Measurements from ENCODE around the gene ADRA2C.

Gene ADRA2C

DNA sequence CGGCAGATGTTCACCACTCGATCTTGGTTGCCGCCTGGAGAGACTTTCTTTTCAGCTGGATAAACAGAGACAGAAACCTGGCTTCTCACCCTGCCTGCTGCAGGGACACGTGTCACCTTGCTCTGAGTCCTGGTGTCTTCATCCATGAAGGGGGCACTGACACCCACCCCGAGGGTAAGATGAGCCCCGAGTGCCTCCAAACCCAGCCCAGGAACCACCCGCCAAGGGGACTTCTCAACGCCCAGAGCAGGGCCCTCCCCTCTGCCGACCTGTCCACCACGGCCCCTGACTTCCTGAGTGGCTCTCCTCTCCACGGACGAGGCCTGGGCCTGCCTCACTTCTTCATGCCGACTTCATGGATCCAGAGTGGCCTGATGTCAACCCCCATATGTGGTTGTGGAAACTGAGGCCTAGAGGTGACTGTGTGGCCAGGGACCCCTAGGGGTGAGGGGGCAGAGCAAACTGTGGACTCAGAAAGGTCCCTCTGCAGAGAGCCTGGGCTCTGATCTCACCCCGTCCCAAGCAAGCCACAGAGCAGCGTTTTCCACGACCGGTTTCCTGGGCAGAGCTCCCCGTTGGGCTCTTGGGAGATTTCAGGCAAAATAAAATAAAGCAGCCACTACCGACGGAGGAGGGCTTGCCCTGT, 5.1 kb downstream of the ADRA2C start:
- H3K36me3 ChIP-seq (ENCODE audit: insufficient read depth, low read length) = no peaks in the 10 kb centered on the region
- H3K9ac ChIP-seq (ENCODE audit: low read depth, low read length) = no peak overlapping the region
- H3K4me1 ChIP-seq (ENCODE audit: insufficient read depth, low read length) = peaks cover 13% of the 10 kb centered on the region; the same call in 1 of the 2 replicates
- no peaks in the 10 kb centered on the region for H3K9me3 ChIP-seq (ENCODE audit: control insufficient read depth, insufficient read depth, low read length)

DNA sequence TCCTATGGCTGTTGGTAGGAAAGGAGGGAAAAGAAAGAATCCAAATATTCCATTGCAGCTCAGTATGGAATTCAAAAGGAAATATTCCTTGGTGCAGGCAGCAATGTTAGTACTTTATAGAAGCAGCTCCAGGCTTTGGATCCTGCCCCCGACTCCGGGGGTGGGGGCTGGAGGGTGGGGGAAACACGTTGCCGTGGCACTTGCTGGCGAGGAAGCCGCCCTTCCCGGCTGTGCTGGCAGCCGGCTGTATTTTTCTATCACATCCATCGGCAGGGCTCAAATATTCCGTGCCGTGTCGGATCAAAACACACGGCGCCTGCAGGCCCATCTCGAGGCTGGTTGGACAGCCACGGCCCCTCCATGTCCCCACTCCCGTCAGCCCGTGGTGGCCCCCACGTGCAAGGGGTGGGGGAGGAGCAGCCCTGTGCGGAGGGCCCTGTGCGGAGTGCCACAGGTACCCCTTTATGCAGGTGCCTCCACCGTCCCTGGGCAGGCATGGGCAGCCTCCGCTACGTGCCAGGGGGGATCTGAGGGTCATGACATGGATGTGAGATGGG, 5.8 kb downstream of the ADRA2C start:
- H3K36me3 ChIP-seq (ENCODE audit: insufficient read depth, low read length) = no peaks in the 10 kb centered on the region

DNA sequence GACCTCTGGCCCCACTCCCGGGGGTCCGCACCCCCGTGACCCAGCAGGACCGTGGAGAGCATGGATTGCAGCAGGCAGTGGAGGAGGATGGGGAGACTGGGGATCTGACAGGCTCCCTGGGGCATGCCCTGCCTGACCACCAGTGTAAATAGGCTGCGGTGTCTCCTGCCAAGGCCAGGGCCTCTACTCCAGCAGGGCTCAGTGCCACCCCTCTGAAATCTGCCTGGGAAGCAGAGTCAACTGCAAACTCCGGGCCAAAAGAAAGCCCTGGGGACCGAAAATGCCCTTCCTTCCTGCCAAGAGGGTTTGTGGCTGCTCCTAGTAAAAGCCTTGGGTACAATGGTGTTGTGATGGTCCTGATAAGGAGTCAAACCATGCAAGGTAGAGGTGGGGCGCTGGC, 6.4 kb downstream of the ADRA2C start:
- Histone ChIP-seq H3K36me3 (ENCODE audit: insufficient read depth, low read length) (no peaks in the 10 kb centered on the region), H3K9me3 (ENCODE audit: control insufficient read depth, insufficient read depth, low read length) (no peaks in the 10 kb centered on the region), H3K9ac (ENCODE audit: low read depth, low read length) (no peak overlapping the region), H3K4me1 (ENCODE audit: insufficient read depth, low read length) (peaks cover 13% of the 10 kb centered on the region; the same call in 1 of the 2 replicates)

More for the DNA sequence above, 5.8 kb downstream of the ADRA2C start:
- Histone ChIP-seq H3K9me3 (ENCODE audit: control insufficient read depth, insufficient read depth, low read length) (no peaks in the 10 kb centered on the region), H3K9ac (ENCODE audit: low read depth, low read length) (no peak overlapping the region), H3K4me1 (ENCODE audit: insufficient read depth, low read length) (peaks cover 13% of the 10 kb centered on the region; the same call in 1 of the 2 replicates)

DNA sequence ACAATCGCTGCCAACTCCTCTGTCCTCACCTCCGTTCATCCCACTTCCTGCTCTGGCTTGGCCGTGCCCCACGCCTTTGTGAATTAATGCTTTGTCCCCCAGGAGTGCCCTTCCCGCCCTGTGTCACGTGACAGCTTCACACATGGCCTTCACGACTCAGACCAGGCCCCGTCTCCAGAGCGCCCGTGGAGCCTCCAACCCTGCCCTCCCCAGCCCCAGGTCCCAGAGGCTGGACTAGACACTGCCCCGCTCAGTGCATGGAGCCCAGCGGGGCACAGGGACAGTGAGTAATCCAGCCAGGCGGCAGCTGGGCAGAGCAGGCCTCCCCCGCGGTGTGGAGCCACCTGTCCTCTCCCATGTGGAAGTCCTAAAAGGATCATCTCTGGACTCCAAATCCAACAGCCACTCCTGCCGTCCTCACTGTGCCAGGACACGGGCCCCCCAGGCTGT, 7.4 kb downstream of the ADRA2C start:
- Histone ChIP-seq H3K36me3 (ENCODE audit: insufficient read depth, low read length) (no peaks in the 10 kb centered on the region), H3K4me1 (ENCODE audit: insufficient read depth, low read length) (peaks cover 11% of the 10 kb centered on the region; the same call in 1 of the 2 replicates), H3K9ac (ENCODE audit: low read depth, low read length) (no peak overlapping the region), H3K9me3 (ENCODE audit: control insufficient read depth, insufficient read depth, low read length) (no peaks in the 10 kb centered on the region)

DNA sequence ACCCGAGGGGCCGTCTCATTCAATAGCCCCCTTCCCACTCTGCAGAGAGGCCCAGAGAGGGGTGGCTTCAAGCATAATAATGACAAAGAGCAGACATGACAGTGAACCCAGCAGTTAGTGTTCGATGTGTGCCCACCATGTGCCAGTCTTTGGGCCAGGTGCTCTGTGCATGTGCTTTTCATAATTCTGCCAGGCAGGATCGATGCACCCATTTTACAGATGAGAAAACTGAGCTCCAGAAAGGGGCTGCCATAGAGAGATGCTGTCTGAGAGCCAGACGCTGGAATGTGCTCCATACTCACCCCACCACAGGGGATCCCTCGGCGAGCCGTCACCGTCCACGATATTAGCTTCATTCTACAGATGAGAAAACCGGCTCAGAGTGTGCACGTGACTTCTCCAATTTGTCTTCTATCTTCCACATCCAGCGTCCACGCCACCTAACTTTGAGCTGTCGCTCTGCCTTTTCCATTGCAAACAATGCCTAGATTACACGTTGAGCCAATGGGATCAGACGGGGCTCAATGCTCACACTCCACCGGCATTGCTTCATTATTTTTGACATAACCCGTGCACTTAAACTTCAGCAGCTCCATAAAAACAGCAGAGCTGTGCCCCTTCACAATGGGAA, 8.2 kb downstream of the ADRA2C start:
- Histone ChIP-seq H3K4me1 (ENCODE audit: insufficient read depth, low read length) (peaks cover 6% of the 10 kb centered on the region; the same call in 1 of the 2 replicates), H3K36me3 (ENCODE audit: insufficient read depth, low read length) (no peaks in the 10 kb centered on the region), H3K9ac (ENCODE audit: low read depth, low read length) (no peak overlapping the region), H3K9me3 (ENCODE audit: control insufficient read depth, insufficient read depth, low read length) (no peaks in the 10 kb centered on the region)

DNA sequence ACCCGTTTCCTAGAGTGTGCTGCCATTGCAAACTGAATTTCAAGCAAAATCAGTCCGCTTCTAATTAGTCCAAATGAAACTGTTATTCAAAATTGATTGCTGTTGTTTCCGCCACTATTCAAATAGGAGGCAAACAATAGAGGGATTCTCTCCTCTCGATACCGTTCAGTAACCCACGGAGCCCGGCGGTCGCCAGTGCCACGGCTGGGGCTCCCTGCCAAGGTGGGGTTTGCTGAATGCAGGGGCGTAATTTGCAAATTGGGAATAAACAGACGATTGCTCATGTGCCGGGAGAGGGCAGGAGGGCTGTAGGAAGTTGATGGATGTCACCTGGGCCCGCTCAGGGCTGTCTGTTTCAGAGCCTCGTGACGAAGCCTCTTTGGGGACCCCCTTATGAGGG, 8.8 kb downstream of the ADRA2C start:
- no peaks in the 10 kb centered on the region for H3K36me3 ChIP-seq (ENCODE audit: insufficient read depth, low read length)
- H3K9ac ChIP-seq (ENCODE audit: low read depth, low read length) = no peak overlapping the region
- H3K9me3 ChIP-seq (ENCODE audit: control insufficient read depth, insufficient read depth, low read length) = no peaks in the 10 kb centered on the region
- H3K4me1 ChIP-seq (ENCODE audit: insufficient read depth, low read length) = peaks cover 6% of the 10 kb centered on the region; the same call in 1 of the 2 replicates

DNA sequence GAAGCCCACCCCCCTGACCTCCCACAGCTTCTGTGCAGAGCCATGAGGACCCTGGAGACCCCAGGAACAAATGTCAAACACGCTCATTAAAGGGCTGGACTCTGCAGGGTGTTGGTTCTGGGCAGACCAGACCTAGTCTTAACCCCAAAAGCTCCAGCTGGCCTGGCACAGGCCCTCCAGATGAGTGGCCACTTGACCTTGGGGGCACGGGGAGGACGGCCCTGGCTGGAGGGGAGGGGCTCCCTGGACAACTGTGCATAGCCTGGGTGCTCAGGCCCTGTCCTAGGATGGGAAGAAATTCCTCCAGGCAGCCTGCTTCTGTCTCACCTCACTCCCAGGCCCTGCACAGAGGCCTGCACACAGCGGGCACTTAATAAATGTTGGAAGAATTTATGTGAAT, 9.4 kb downstream of the ADRA2C start:
- Histone ChIP-seq H3K4me1 (ENCODE audit: insufficient read depth, low read length) (peaks cover 5% of the 10 kb centered on the region; the same call in 1 of the 2 replicates), H3K36me3 (ENCODE audit: insufficient read depth, low read length) (no peaks in the 10 kb centered on the region)

DNA sequence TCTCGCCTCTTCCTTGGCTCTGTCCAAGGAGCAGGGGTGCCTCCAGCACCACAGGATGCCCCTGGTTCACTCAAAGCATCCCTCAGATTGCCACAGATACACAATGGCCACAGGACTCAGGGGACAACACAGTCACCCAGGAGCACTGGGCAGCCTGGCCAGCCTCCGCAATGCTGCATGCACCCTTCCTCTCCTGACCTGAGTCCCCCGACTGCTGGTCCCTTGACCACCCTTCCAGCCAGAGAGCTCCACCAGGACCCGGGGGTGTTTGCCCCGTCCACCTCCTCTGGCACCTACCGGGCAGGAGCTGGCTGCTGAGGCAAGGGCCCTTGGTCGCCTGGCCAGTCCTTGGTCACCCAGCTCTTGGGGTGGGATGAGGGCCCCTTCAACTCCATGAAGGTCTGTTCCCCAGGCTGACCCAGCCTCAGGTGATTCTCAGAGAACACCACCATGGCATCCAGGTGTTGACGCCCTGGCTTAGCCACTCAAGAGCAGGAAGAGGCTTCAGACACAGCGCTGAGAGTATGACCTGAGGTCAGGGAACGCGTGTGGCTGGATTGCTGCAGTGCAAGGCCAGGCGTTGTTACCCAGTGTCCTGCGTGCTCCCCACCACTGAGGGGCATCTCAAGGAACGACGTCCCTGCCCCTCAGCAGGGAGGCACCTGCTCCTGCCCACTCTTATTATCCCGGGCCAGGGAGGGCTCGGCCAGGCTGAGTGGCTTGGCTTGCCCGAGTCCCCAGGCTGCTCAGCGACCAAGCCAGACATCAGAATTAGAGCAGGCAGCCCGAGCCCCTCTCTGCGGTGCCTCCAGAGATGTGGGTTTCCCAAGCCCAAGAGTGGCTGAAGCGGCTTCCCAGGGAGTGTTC, 10.2 kb downstream of the ADRA2C start:
- no peaks in the 10 kb centered on the region for H3K9me3 ChIP-seq (ENCODE audit: control insufficient read depth, insufficient read depth, low read length)
- no peaks in the 10 kb centered on the region for H3K36me3 ChIP-seq (ENCODE audit: insufficient read depth, low read length)
- no peak overlapping the region for H3K9ac ChIP-seq (ENCODE audit: low read depth, low read length)
- no peaks in the 10 kb centered on the region; the same call in 1 of the 2 replicates for H3K4me1 ChIP-seq (ENCODE audit: insufficient read depth, low read length)

More for the DNA sequence above, 9.4 kb downstream of the ADRA2C start:
- H3K9me3 ChIP-seq (ENCODE audit: control insufficient read depth, insufficient read depth, low read length) = no peaks in the 10 kb centered on the region
- H3K9ac ChIP-seq (ENCODE audit: low read depth, low read length) = no peak overlapping the region

DNA sequence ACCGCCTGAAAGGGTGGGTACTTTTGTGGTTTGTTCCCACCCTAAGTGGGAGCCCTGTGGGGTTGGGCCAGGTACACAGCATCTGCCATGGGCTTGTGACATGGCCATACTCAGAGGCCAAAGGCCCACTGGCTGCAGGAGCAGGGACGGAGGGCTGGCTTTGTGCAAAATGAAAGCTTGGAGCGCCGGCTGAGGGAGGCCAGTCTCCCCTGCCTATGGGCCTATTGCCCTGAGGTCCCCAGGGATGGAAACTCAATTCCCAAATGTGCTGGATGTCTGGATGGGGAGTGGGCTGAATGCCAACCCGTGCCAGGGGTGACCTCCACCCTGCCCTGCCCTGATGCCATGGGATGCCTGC, 10.8 kb downstream of the ADRA2C start:
- no peaks in the 10 kb centered on the region for H3K36me3 ChIP-seq (ENCODE audit: insufficient read depth, low read length)
- H3K9me3 ChIP-seq (ENCODE audit: control insufficient read depth, insufficient read depth, low read length) = no peaks in the 10 kb centered on the region; the same call in 1 of the 2 replicates
- H3K9ac ChIP-seq (ENCODE audit: low read depth, low read length) = no peak overlapping the region
- no peaks in the 10 kb centered on the region; the same call in 1 of the 2 replicates for H3K4me1 ChIP-seq (ENCODE audit: insufficient read depth, low read length)

DNA sequence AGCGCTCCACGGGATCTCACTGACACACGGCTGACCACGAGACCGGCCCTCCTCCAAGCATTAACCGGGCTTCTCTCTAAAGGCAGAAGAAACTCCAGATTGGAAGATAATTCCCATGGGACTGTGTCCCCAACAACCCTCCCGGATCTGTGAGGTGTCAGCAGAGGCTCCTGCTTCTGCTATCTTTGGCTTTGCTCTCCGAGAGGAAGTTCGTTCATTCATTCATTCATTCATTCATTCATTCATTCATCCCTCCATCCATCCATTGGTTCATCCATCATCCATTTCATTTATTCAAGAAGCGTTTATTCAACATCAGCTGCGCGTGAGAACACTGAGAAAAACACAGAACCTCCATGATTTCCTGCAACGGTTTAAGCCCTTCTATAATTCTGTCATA, 11.5 kb downstream of the ADRA2C start:
- Histone ChIP-seq H3K9me3 (ENCODE audit: control insufficient read depth, insufficient read depth, low read length) (no peaks in the 10 kb centered on the region; the same call in 1 of the 2 replicates), H3K9ac (ENCODE audit: low read depth, low read length) (no peak overlapping the region), H3K4me1 (ENCODE audit: insufficient read depth, low read length) (no peaks in the 10 kb centered on the region; the same call in 1 of the 2 replicates), H3K36me3 (ENCODE audit: insufficient read depth, low read length) (no peaks in the 10 kb centered on the region)

DNA sequence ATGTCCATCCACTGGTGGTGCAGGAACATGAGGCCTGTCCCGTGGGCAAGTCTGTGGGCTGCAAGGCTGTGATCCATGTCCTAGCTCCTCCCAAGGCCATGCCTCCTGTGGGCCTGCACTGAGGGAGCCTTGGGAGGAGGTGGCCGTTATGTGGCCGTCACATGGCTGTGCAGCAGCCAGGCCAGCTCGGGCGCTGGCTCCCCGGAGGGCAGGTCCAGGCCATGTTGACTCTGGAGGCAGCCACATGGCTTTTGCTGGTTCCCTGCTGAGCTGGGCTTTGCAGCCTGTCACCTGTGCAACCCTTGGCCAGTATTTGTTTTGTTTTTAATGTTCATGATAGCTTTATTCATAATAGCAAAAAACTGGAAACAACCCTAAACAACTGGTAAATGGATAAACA, 13.3 kb downstream of the ADRA2C start:
- Histone ChIP-seq H3K36me3 (ENCODE audit: insufficient read depth, low read length) (no peaks in the 10 kb centered on the region), H3K4me1 (ENCODE audit: insufficient read depth, low read length) (no peaks in the 10 kb centered on the region; the same call in 1 of the 2 replicates), H3K9ac (ENCODE audit: low read depth, low read length) (no peak overlapping the region), H3K9me3 (ENCODE audit: control insufficient read depth, insufficient read depth, low read length) (no peaks in the 10 kb centered on the region; the same call in 1 of the 2 replicates)

DNA sequence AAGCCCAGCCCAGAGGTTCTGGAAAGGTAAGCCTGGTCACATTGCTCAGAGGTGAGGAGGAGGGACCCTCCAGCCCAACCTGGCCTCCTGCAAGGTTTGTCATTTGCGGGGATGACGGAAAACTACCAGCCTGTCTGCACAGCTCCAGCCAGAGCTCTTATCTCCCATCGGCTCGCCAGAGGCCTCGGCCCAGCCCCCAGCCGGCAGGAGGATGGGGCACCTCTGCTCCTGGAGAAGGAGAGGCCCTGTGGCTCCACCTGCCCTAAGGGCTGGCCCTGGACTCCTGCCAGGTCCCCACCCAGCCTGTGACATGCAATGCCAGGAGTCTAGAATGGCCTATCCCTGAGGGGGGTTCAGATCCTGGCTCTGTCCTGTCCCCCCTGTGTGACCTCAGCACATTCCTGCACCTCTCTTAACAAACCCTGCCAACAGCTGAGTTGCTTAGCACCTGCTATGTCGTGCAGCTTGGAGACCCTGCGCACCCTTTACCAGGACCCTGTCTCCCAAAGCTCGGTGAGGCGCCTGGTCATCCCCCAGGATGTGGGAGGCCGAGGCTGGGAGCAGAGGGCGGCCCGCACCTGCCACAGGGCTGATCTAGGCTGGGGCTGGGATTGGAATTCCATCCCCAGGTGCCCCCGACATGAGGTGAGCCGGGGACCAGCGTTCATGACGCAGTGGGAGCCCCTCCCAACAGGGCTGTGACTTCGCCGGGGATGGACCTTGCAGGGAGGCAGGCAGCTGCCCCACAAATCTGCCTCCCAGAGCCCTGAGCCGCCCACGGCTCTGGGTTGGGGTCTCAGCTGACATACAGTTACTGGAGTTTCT, 14.4 kb downstream of the ADRA2C start:
- Histone ChIP-seq H3K36me3 (ENCODE audit: insufficient read depth, low read length) (no peaks in the 10 kb centered on the region), H3K4me1 (ENCODE audit: insufficient read depth, low read length) (no peaks in the 10 kb centered on the region; the same call in 1 of the 2 replicates), H3K9ac (ENCODE audit: low read depth, low read length) (no peak overlapping the region), H3K9me3 (ENCODE audit: control insufficient read depth, insufficient read depth, low read length) (no peaks in the 10 kb centered on the region; the same call in 1 of the 2 replicates)

DNA sequence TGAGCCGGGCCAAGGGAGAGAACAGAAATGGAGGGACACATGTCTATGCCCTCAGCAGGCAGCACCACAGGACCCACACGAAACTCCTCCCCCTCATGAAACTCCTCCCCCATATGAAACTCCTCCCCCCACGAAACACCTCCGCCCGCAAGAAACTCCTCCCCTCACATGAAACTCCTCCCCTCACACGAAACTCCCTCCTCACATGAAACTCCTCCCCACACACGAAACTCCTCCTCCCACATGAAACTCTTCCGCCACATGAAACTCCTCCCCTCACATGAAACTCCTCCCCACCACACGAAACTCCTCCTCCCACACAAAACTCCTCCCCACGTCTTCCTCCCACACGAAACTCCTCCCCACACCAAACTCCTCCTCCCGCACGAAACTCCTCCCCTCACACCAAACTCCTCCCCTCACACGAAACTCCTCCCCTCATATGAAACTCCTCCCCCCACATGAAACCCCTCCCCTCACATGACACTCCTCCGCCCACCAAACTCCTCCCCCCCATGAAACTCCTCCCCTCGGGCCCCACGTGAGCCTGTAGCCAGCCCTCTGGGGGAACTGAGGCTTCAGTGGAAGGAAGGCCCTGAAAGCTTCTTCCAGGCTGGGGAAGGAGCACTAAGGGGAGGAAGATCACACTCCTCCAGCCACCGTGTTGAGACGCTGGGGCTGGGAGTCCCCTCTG, 15.2 kb downstream of the ADRA2C start:
- H3K9me3 ChIP-seq (ENCODE audit: control insufficient read depth, insufficient read depth, low read length) = no peaks in the 10 kb centered on the region; the same call in 1 of the 2 replicates
- no peak overlapping the region for H3K9ac ChIP-seq (ENCODE audit: low read depth, low read length)
- no peaks in the 10 kb centered on the region; the same call in 1 of the 2 replicates for H3K4me1 ChIP-seq (ENCODE audit: insufficient read depth, low read length)
- no peaks in the 10 kb centered on the region for H3K36me3 ChIP-seq (ENCODE audit: insufficient read depth, low read length)
